A549 (cell line): ENCODE measurements around the gene TM2D3. TPM values are rescaled to one million over a fixed set of nuclear protein-coding genes. Genes with fewer than 3 reads are reported as not detected.
A peak's percentile ranks its signal among the peaks of the same experiment; 100 is the strongest.

Source experiments
- ATAC-seq, 2 experiments: fragments of 200-7000 bp in 1 of 2; fragments of >200 bp in 1 of 2; cut with Nextera tagmentation in 1 of 2; cut with Tn5 transposase in 1 of 2; 3 replicates each; pipeline versions ENCODE4 v1.8.0 to v1.9.1; 2018 to 2020; ENCODE audit warnings: mild to moderate bottlenecking in 1 of 2, moderate library complexity in 1 of 2
- CTCF ChIA-PET: fragments of 300-600 bp; sonication (Branson Sonifier 250); formaldehyde crosslinking; extraction: SDS; loops from one replicate; lab custom pipeline; 2021; ENCODE audit warnings: antibody characterized with exemption, inconsistent platforms; lab: Yijun Ruan, JAX
- POLR2A ChIA-PET: fragments of 350-600 bp; formaldehyde crosslinking; extraction: SDS; loops from one replicate; lab custom pipeline; 2021; ENCODE audit warnings: antibody characterized with exemption, inconsistent platforms; lab: Yijun Ruan, JAX
- DNase-seq, 2 experiments: peaks; one replicate each; pipeline versions ENCODE4 v3.0.0 to v3.0.0-alpha.2; 2011 to 2016; ENCODE audit warnings: low read depth in 1 of 2, low spot score in 1 of 2
- FAIRE-seq: peaks from 2 replicates; lab custom pipeline; 2011; peaks lifted over from hg19 to GRCh38; lab: Jason Lieb, UNC
- H3K27ac ChIP-seq, 2 experiments: fragments of >200 bp; sonication (Bioruptor Twin); formaldehyde crosslinking; 3 replicates each; pipeline ENCODE4 v1.5.1; 2016 to 2017
- H3K4me1 ChIP-seq: fragments of >200 bp; sonication (Bioruptor Twin); formaldehyde crosslinking; 3 replicates; pipeline ENCODE4 v1.6.1; 2016
- H3K4me2 ChIP-seq: fragments of >200 bp; sonication (Bioruptor Twin); formaldehyde crosslinking; 3 replicates; pipeline ENCODE4 v1.6.1; 2016
- H3K4me3 ChIP-seq: fragments of >200 bp; sonication (Bioruptor Twin); formaldehyde crosslinking; 3 replicates; pipeline ENCODE4 v1.5.1; 2016
- H3K9me3 ChIP-seq: fragments of >200 bp; sonication (Bioruptor Twin); formaldehyde crosslinking; 3 replicates; pipeline ENCODE4 v1.6.1; 2016
- BHLHE40 ChIP-seq: IDR thresholded peaks from 2 replicates; pipeline ENCODE4 v1.6.1; 2012; ENCODE audit warnings: low read depth, low read length, inconsistent platforms
- CBX2 ChIP-seq: fragments of 200-600 bp; sonication (generic); IDR thresholded peaks from 2 replicates; pipeline ENCODE4 v1.6.1; 2016; ENCODE audit warnings: low read depth, mild to moderate bottlenecking, borderline replicate concordance
- CBX8 ChIP-seq: fragments of 200-600 bp; sonication (generic); IDR thresholded peaks from 2 replicates; pipeline ENCODE4 v1.6.1; 2016
- CTCF ChIP-seq: fragments of >200 bp; sonication (Bioruptor Twin); formaldehyde crosslinking; IDR thresholded peaks from 3 replicates; pipeline ENCODE4 v1.5.1; 2016
- EHF ChIP-seq: fragments of 250-450 bp; sonication (Bioruptor Pico); IDR thresholded peaks from 2 replicates; pipeline ENCODE4 v1.5.0; 2020; ENCODE audit warnings: mild to moderate bottlenecking
- EHMT2 ChIP-seq: fragments of 200-600 bp; sonication (generic); IDR thresholded peaks from 2 replicates; pipeline ENCODE4 v1.6.1; 2016; ENCODE audit warnings: antibody characterized with exemption, low read depth, mild to moderate bottlenecking, moderate library complexity
- ESRRA ChIP-seq: fragments of 150-350 bp; IDR thresholded peaks from 2 replicates; pipeline ENCODE4 v1.6.1; 2014; ENCODE audit warnings: mild to moderate bottlenecking, low read length, borderline replicate concordance
- FOSB ChIP-seq: fragments of 250-450 bp; sonication (Bioruptor Pico); IDR thresholded peaks from 2 replicates; pipeline ENCODE4 v1.5.0; 2020; ENCODE audit warnings: mild to moderate bottlenecking, moderate library complexity
- FOXS1 ChIP-seq: fragments of 250-450 bp; sonication (Bioruptor Pico); IDR thresholded peaks from 2 replicates; pipeline ENCODE4 v1.5.0; 2020; ENCODE audit warnings: mild to moderate bottlenecking, moderate library complexity
- HDAC2 ChIP-seq: fragments of 200-600 bp; sonication (generic); IDR thresholded peaks from 2 replicates; pipeline ENCODE4 v1.6.1; 2016
- JUNB ChIP-seq: fragments of >200 bp; sonication (Bioruptor Twin); formaldehyde crosslinking; IDR thresholded peaks from 2 replicates; pipeline ENCODE4 v1.6.1; 2016
- KDM1A ChIP-seq: fragments of 200-600 bp; sonication (generic); IDR thresholded peaks from 2 replicates; pipeline ENCODE4 v1.6.1; 2016; ENCODE audit warnings: low read depth, mild to moderate bottlenecking
- MAFK ChIP-seq: fragments of 450-650 bp; IDR thresholded peaks from 2 replicates; pipeline ENCODE4 v1.6.1; 2014; ENCODE audit not compliant: partially characterized antibody
- NFE2L2 ChIP-seq: fragments of 150-350 bp; conservative IDR thresholded peaks from 2 replicates; pipeline ENCODE4 v1.6.1; 2014; ENCODE audit warnings: low read length
- PBX3 ChIP-seq: IDR thresholded peaks from 2 replicates; pipeline ENCODE4 v1.6.1; 2012
- POLR2A ChIP-seq: IDR thresholded peaks from 2 replicates; pipeline ENCODE4 v1.6.1; 2012; ENCODE audit warnings: mild to moderate bottlenecking, low read length
- RAD21 ChIP-seq, 2 experiments: fragments of >200 bp in 1 of 2; sonication (Bioruptor Twin) in 1 of 2; formaldehyde crosslinking in 1 of 2; IDR thresholded peaks in 1 of 2; conservative IDR thresholded peaks in 1 of 2; 2 replicates in 1 of 2; 3 replicates in 1 of 2; pipeline ENCODE4 v1.6.1; 2012 to 2018; ENCODE audit warnings: inconsistent platforms in 1 of 2
- SMC3 ChIP-seq: fragments of >200 bp; sonication (Bioruptor Twin); formaldehyde crosslinking; IDR thresholded peaks from 3 replicates; pipeline ENCODE4 v1.6.1; 2018; ENCODE audit warnings: inconsistent platforms
- SREBF2 ChIP-seq: fragments of 450-650 bp; IDR thresholded peaks from 2 replicates; pipeline ENCODE4 v1.6.1; 2014; ENCODE audit warnings: mild to moderate bottlenecking, moderate library complexity
- TFCP2L1 ChIP-seq: fragments of 250-450 bp; sonication (Bioruptor Pico); IDR thresholded peaks from 2 replicates; pipeline ENCODE4 v1.5.0; 2021; ENCODE audit warnings: mild to moderate bottlenecking
- USF2 ChIP-seq: fragments of 450-650 bp; IDR thresholded peaks from 2 replicates; pipeline ENCODE4 v1.6.1; 2014; ENCODE audit warnings: antibody characterized with exemption
- WGBS: methylation state at CpG from one replicate; pipeline ENCODE4 v1.1.6; 2017; ENCODE audit errors: missing lambda C conversion rate; 5-methylcytosine and 5-hydroxymethylcytosine counted together
- polyA plus RNA-seq, 4 experiments: library from polyadenylated mRNA; depleted of rRNA in 3 of 4; stranded (reverse); fragments of >200 nt; fragmentation: RNase III in 1 of 4; extraction: RNeasy Plus Mini Kit Qiagen cat#74134 plus additional on column Dnase treatment in 1 of 4; gene quantifications; 2 replicates in 3 of 4; 3 replicates in 1 of 4; pipeline ENCODE4 v1.2.3, GENCODE V29; 2011 to 2017
- TF ChIP-seq, protein P1 (sequence below): fragments of >200 bp; sonication (Bioruptor Twin); formaldehyde crosslinking; IDR thresholded peaks from 3 replicates; pipeline ENCODE4 v1.6.1; 2016

The TM2D3 gene
- polyA plus RNA-seq, 2 of the 4 experiments (the other 2 are of a cell fraction) = 39.6 to 76.6 TPM

DNA sequence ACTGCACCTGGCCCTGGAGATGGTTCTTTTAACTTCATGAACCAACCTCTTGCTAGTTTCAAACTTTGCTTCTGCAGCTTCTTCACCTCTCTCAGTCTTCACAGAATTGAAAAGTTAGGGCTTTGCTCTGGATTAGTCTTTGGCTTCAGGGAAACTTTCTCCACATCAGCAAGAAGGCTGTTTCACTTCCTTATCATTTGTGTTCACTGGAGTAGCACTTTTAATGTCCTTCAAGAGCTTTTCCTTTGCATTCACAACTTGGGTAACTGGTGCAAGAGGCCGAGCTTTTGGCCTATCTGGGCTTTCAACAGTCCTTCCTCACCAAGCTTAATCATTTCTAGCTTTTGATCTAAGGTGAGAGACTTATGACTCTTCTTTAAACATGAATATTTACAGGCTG is 15.7 kb upstream of the TM2D3 start (continued):
- no peak for TF ChIP-seq NFE2L2
- TF ChIP-seq BHLHE40 = no peak
- TF ChIP-seq USF2 = no peak
- no peak for TF ChIP-seq MAFK
- TF ChIP-seq HDAC2 = no peak

DNA sequence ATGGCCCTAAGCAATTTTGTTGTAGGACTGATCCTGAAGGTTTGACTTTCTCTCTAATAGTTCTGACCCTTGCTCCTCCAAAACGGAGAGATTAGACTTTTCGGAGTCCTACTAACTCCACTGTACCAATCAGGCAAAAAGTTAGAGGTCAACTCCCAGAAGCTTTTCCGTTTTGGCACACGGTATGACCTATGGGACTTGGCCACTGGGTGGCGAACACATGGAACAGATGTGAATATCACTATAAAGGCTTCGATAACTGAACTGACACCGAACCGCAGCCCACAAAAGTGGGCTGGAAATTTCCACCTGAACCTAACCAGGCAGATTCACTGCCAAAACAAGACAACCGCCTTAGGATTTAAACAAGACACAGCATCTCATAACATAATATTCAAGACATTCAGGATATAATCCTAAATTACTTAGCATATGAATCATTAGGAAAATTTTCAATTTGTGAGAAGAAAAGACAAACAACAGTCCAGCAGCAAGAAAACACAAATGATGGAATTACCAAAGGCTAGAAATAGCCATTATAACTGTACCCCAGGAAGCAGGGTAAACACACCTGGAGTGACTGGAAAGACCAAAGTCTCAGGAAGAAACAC is 12.2 kb upstream of the TM2D3 start:
- DNase-seq (peak; percentile 54), ATAC-seq (peak; percentile 90 to 97)

DNA sequence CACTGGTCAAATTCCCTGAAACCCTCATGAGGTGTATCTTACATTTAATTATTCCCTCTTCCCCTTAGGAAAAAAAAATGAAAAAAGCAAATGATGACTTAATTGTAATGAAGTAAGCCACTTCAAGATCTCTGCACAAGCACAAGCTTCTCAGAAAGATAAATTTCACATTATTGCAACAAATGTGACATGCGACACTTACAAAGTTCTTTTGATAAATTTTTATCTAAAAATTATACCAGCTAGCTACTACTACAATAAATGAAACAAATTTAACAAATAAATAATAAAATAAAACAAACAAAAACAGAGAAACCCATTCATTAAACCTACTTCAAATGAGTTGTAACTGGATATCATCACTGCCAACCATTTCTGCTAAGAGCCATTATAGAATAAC is 10.0 kb upstream of the TM2D3 start:
- ChIA-PET CTCF (no interaction called here), POLR2A (no interaction called here)
- TF ChIP-seq POLR2A (no peak), PBX3 (no peak), JUNB (no peak), TFCP2L1 (CRISPR knock-in tag) (no peak), CBX2 (no peak), ESRRA (no peak), EHMT2 (no peak), KDM1A (no peak), CBX8 (no peak), SREBF2 (no peak), EHF (CRISPR knock-in tag) (no peak)
- TF ChIP-seq, protein P1, sequence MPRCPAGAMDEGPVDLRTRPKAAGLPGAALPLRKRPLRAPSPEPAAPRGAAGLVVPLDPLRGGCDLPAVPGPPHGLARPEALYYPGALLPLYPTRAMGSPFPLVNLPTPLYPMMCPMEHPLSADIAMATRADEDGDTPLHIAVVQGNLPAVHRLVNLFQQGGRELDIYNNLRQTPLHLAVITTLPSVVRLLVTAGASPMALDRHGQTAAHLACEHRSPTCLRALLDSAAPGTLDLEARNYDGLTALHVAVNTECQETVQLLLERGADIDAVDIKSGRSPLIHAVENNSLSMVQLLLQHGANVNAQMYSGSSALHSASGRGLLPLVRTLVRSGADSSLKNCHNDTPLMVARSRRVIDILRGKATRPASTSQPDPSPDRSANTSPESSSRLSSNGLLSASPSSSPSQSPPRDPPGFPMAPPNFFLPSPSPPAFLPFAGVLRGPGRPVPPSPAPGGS = no peak
- no peak for FAIRE-seq
- no peak for ATAC-seq
- H3K27ac ChIP-seq = no peak overlapping the region
- no peak for DNase-seq
- no peaks in the 10 kb centered on the region for H3K9me3 ChIP-seq
- no peaks in the 10 kb centered on the region for H3K4me1 ChIP-seq
- WGBS = 92% methylated on average over 1 of the region's 1 CpG
- H3K4me2 ChIP-seq = no peak overlapping the region
- H3K4me3 ChIP-seq = no peak overlapping the region

More for the DNA sequence above, 12.2 kb upstream of the TM2D3 start:
- 41% methylated on average over 9 of the region's 9 CpGs for WGBS
- 0 out of 3 replicates have a peak, but pooled peaks cover under 1% of the 10 kb centered on the region for H3K4me1 ChIP-seq
- ChIA-PET POLR2A (no interaction called here), CTCF (interaction anchor here (1.0 to 1.9 kb wide), 6 partner anchors 9 to 375 kb away, joined by 3 to 20 read pairs (median 4); no protein-coding TSS in a partner anchor)
- H3K27ac ChIP-seq = no peak overlapping the region
- TF ChIP-seq SMC3 = peak; percentile 63
- TF ChIP-seq USF2 = no peak
- no peak for TF ChIP-seq FOXS1 (CRISPR knock-in tag)
- TF ChIP-seq RAD21 (conservative IDR thresholded peaks at IDR 0.05 in 1 of 2, IDR thresholded peaks at IDR 0.05 in 1 of 2) = peak; percentile 51 to 59; a peak in 4 of 5 replicates
- TF ChIP-seq CTCF = peak; percentile 65
- no peak for TF ChIP-seq FOSB (CRISPR knock-in tag)
- H3K4me2 ChIP-seq = 0 out of 3 replicates have a peak overlapping the region, but pooled peaks have one; percentile 19
- H3K4me3 ChIP-seq = no peak overlapping the region
- FAIRE-seq = peak; percentile 43
- H3K9me3 ChIP-seq = no peaks in the 10 kb centered on the region
